ENCODE measurements around the gene TIPIN.

- no peak for TF ChIP-seq CTCF (IDR thresholded peaks at IDR 0.05)
- TF ChIP-seq EP300 (IDR thresholded peaks at IDR 0.05; ENCODE audit: low read depth): no peak
These were observed 47.6 kb upstream of the TIPIN start for GRCh38 chr15:66404122-66404521.

Measured in transverse colon (tissue), 3 donors.